HG03139 (cell line): Measurements from ENCODE around the gene CFAP46.
"Not testable (repeated sequence)": the region's sequence is repeated elsewhere in the genome, so short reads cannot be mapped to it uniquely, and the experiment has no call there.

Source experiments
- ATAC-seq: cut with Tn5 transposase; IDR thresholded peaks from one replicate; pipeline ENCODE4 v1.9.1; 2021; ENCODE audit not compliant: unreplicated experiment

The CFAP46 gene

GRCh38 chr10:132810141-132810806 is 132.1 kb downstream of the CFAP46 start:
- ATAC-seq = no peak

GRCh38 chr10:132809232-132810140 is 132.9 kb downstream of the CFAP46 start:
- ATAC-seq = no peak

- no peak for ATAC-seq
These were observed 133.8 kb downstream of the CFAP46 start for GRCh38 chr10:132808383-132809231.

- no peak for ATAC-seq
These were observed 134.7 kb downstream of the CFAP46 start for GRCh38 chr10:132807621-132808049.

- no peak for ATAC-seq
These were observed 135.8 kb downstream of the CFAP46 start for GRCh38 chr10:132806561-132807003.

- no peak for ATAC-seq
These were observed 136.3 kb downstream of the CFAP46 start for GRCh38 chr10:132806110-132806509.

- no peak for ATAC-seq
These were observed 136.8 kb downstream of the CFAP46 start for GRCh38 chr10:132805599-132805998.

GRCh38 chr10:132804785-132805426 is 137.5 kb downstream of the CFAP46 start:
- ATAC-seq = no peak

- ATAC-seq = no peak
These were observed 138.1 kb downstream of the CFAP46 start for GRCh38 chr10:132804287-132804686.

GRCh38 chr10:132803416-132804210 is 138.8 kb downstream of the CFAP46 start:
- ATAC-seq = no peak

- ATAC-seq = no peak
These were observed 139.6 kb downstream of the CFAP46 start for GRCh38 chr10:132802694-132803320.

GRCh38 chr10:132802048-132802447 is 140.3 kb downstream of the CFAP46 start:
- ATAC-seq = no peak

- ATAC-seq = no peak
These were observed 142.5 kb downstream of the CFAP46 start for GRCh38 chr10:132799865-132800264.

- ATAC-seq = no peak
These were observed 143.5 kb downstream of the CFAP46 start for GRCh38 chr10:132798876-132799275.

- ATAC-seq = no peak
These were observed 144.0 kb downstream of the CFAP46 start for GRCh38 chr10:132798403-132798802.

GRCh38 chr10:132797986-132798385 is 144.4 kb downstream of the CFAP46 start:
- not testable (repeated sequence) for ATAC-seq

GRCh38 chr10:132796846-132797245 is 145.5 kb downstream of the CFAP46 start:
- no peak for ATAC-seq

- no peak for ATAC-seq
These were observed 148.2 kb downstream of the CFAP46 start for GRCh38 chr10:132793871-132794849.
